OCI-LY1 (cell line): ENCODE measurements around the gene MS4A1.

Experiments
- H2AFZ ChIP-seq: fragments of 200-600 bp; sonication (generic), shearing (Covaris generic); 2 replicates; pipeline ENCODE4 v1.6.0; 2014; ENCODE audit warnings: antibody characterized with exemption, mild to moderate bottlenecking, low read length
- H3F3A ChIP-seq: fragments of 200-600 bp; sonication (generic), shearing (Covaris generic); 2 replicates; pipeline ENCODE4 v1.6.0; 2014; ENCODE audit warnings: mild to moderate bottlenecking, antibody characterized with exemption, low read length, moderate library complexity; ENCODE audit not compliant: insufficient read depth
- H3K27ac ChIP-seq: fragments of 200-600 bp; sonication (generic); 2 replicates; pipeline ENCODE4 v1.5.1; 2014; ENCODE audit warnings: low read length, mixed run types, mild to moderate bottlenecking, low read depth; ENCODE audit not compliant: poor library complexity, severe bottlenecking
- H3K27me3 ChIP-seq: fragments of 200-600 bp; sonication (generic); 2 replicates; pipeline ENCODE4 v1.6.0; 2014; ENCODE audit warnings: antibody characterized with exemption, mild to moderate bottlenecking, low read length, moderate library complexity; ENCODE audit not compliant: insufficient read depth
- H3K36me3 ChIP-seq: fragments of 200-600 bp; sonication (generic); 2 replicates; pipeline ENCODE4 v1.6.1; 2014; ENCODE audit warnings: mild to moderate bottlenecking, antibody characterized with exemption, low read length, moderate library complexity, mixed read lengths; ENCODE audit not compliant: insufficient read depth
- H3K4me1 ChIP-seq: fragments of 200-600 bp; sonication (generic); 2 replicates; pipeline ENCODE4 v1.5.1; 2014; ENCODE audit warnings: mild to moderate bottlenecking, low read length, moderate library complexity; ENCODE audit not compliant: insufficient read depth, severe bottlenecking
- H3K4me2 ChIP-seq: fragments of 200-600 bp; sonication (generic), shearing (Covaris generic); 2 replicates; pipeline ENCODE4 v1.6.1; 2014; ENCODE audit warnings: low read length
- H3K4me3 ChIP-seq: fragments of 200-600 bp; sonication (generic); 2 replicates; pipeline ENCODE4 v1.5.1; 2014; ENCODE audit warnings: low read length, low read depth, mild to moderate bottlenecking, mixed read lengths; ENCODE audit not compliant: poor library complexity, severe bottlenecking
- H3K79me2 ChIP-seq: fragments of 200-600 bp; shearing (Covaris generic); 2 replicates; pipeline ENCODE4 v1.6.1; 2016; ENCODE audit warnings: mixed run types, low read length, mixed read lengths; ENCODE audit not compliant: insufficient read depth
- H3K9ac ChIP-seq: fragments of 200-600 bp; sonication (generic), shearing (Covaris generic); 2 replicates; pipeline ENCODE4 v1.6.1; 2014; ENCODE audit warnings: mild to moderate bottlenecking, low read length, mixed read lengths
- H3K9me2 ChIP-seq: fragments of 200-600 bp; sonication (generic), shearing (Covaris generic); 2 replicates; pipeline ENCODE4 v1.6.1; 2014; ENCODE audit warnings: low read depth, mild to moderate bottlenecking, low read length, mixed read lengths
- H3K9me3 ChIP-seq: fragments of 200-600 bp; shearing (Covaris generic); 2 replicates; pipeline ENCODE4 v1.6.1; 2014; ENCODE audit warnings: low read length, mixed read lengths
- H4K20me1 ChIP-seq: fragments of 200-600 bp; sonication (generic), shearing (Covaris generic); 2 replicates; pipeline ENCODE4 v1.6.0; 2016; ENCODE audit warnings: mild to moderate bottlenecking, low read length; ENCODE audit not compliant: insufficient read depth
- CTCF ChIP-seq: fragments of 200-600 bp; sonication (generic), shearing (Covaris generic); IDR thresholded peaks from 2 replicates; pipeline ENCODE4 v1.5.1; 2017; ENCODE audit warnings: mild to moderate bottlenecking, antibody characterized with exemption, low read length, moderate library complexity, mixed read lengths
- EZH2 ChIP-seq: fragments of 200-600 bp; sonication (generic), shearing (Covaris generic); IDR thresholded peaks from 2 replicates; pipeline ENCODE4 v1.8.0; 2017; ENCODE audit warnings: borderline replicate concordance, mixed run types, mild to moderate bottlenecking, antibody characterized with exemption, low read length, moderate library complexity, mixed read lengths

The MS4A1 gene

GRCh38 chr11:60493454-60493853 is 37.8 kb downstream of the MS4A1 start:
- Histone ChIP-seq H3K4me2 (no peak overlapping the region), H3K36me3 (no peaks in the 10 kb centered on the region), H3K9me3 (no peaks in the 10 kb centered on the region), H2AFZ (no peak overlapping the region), H3K79me2 (no peaks in the 10 kb centered on the region), H3F3A (no peaks in the 10 kb centered on the region), H4K20me1 (no peaks in the 10 kb centered on the region), H3K4me1 (peaks cover 13% of the 10 kb centered on the region), H3K9me2 (no peaks in the 10 kb centered on the region), H3K27ac (no peak overlapping the region), H3K4me3 (no peak overlapping the region), H3K9ac (no peak overlapping the region), H3K27me3 (no peaks in the 10 kb centered on the region)
- no peak for TF ChIP-seq EZH2
- TF ChIP-seq CTCF: no peak

DNA sequence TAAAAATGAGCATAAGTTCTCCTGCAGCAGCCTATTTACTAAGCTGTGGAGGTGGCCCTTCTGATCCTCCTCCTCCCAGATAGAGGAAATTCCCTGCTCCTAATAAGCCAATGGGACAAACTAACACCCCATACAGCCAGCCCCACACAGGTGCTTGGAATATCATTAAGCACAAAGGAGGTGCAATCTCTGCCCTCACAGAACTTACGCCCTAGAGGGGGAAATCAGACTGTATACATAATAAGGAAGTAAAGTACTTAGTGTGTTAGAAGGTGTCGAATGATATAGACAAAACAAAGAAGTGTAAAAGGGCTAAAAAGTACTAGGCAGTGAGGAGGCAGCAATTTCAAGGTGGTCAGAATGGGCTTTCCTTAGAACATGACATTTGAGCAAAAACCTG is 42.8 kb downstream of the MS4A1 start:
- peak overlapping the region; percentile 98; the same call in 1 of the 2 replicates for H2AFZ ChIP-seq
- no peaks in the 10 kb centered on the region for H3K79me2 ChIP-seq
- H3K4me2 ChIP-seq: peak overlapping the region; percentile 62

GRCh38 chr11:60498853-60499252 is 43.2 kb downstream of the MS4A1 start:
- no peaks in the 10 kb centered on the region for H3K79me2 ChIP-seq
- H3K4me1 ChIP-seq: peaks cover 27% of the 10 kb centered on the region
- no peaks in the 10 kb centered on the region for H3K9me3 ChIP-seq
- no peaks in the 10 kb centered on the region for H3F3A ChIP-seq
- H3K36me3 ChIP-seq: no peaks in the 10 kb centered on the region
- peak overlapping the region; percentile 98 for H3K27ac ChIP-seq
- peak overlapping the region; percentile 98; the same call in 1 of the 2 replicates for H2AFZ ChIP-seq
- no peaks in the 10 kb centered on the region for H4K20me1 ChIP-seq
- peak overlapping the region; percentile 29 for H3K4me3 ChIP-seq
- H3K9me2 ChIP-seq: no peaks in the 10 kb centered on the region
- peak overlapping the region; percentile 62 for H3K4me2 ChIP-seq
- peak overlapping the region; percentile 41; the same call in 1 of the 2 replicates for H3K9ac ChIP-seq
- TF ChIP-seq EZH2 (no peak), CTCF (no peak)
- H3K27me3 ChIP-seq: no peaks in the 10 kb centered on the region

More for the DNA sequence above, 42.8 kb downstream of the MS4A1 start:
- Histone ChIP-seq H4K20me1 (no peaks in the 10 kb centered on the region), H3F3A (no peaks in the 10 kb centered on the region), H3K9me3 (no peaks in the 10 kb centered on the region), H3K9ac (peak overlapping the region; percentile 41; the same call in 1 of the 2 replicates), H3K4me3 (peak overlapping the region; percentile 29), H3K36me3 (no peaks in the 10 kb centered on the region), H3K9me2 (no peaks in the 10 kb centered on the region), H3K27me3 (no peaks in the 10 kb centered on the region), H3K4me1 (peaks cover 27% of the 10 kb centered on the region), H3K27ac (peak overlapping the region; percentile 98)
- TF ChIP-seq CTCF: no peak
- no peak for TF ChIP-seq EZH2
